Measurements from ENCODE around the gene B3GAT2. TPM values are rescaled to one million over a fixed set of nuclear protein-coding genes. Genes with fewer than 3 reads are reported as not detected.

The B3GAT2 gene
- total RNA-seq, 4 donors from 2014 or later, result not detected

GRCh38 chr6:70842541-70842940 lies 114.3 kb downstream of the B3GAT2 start:
- no peaks in the 10 kb centered on the region for H3K36me3 ChIP-seq
- no peaks in the 10 kb centered on the region for H3K9me3 ChIP-seq
- intact Hi-C loops (cut with DNase I), result no loop called here
- H3K4me3 ChIP-seq (replicated peaks in 1 of 3), result no peak overlapping the region
- no peaks in the 10 kb centered on the region for H3K27me3 ChIP-seq
- H3K27ac ChIP-seq, result no peak overlapping the region
- no peaks in the 10 kb centered on the region for H3K4me1 ChIP-seq
- no peak for DNase-seq
- TF ChIP-seq POLR2A (IDR thresholded peaks at IDR 0.05), result no peak
- no peak for TF ChIP-seq CTCF (IDR thresholded peaks at IDR 0.05)
- 93 to 95% methylated on average over 8 of the region's 8 CpGs for WGBS, 2 donors

- no peak overlapping the region for H3K4me3 ChIP-seq (replicated peaks in 1 of 3)
- no peaks in the 10 kb centered on the region for H3K4me1 ChIP-seq
- H3K27me3 ChIP-seq, result no peaks in the 10 kb centered on the region
- no peaks in the 10 kb centered on the region for H3K9me3 ChIP-seq
- TF ChIP-seq CTCF (IDR thresholded peaks at IDR 0.05), result no peak
- no peak for TF ChIP-seq POLR2A (IDR thresholded peaks at IDR 0.05)
- WGBS, 2 donors, result 93 to 94% methylated on average over 8 of the region's 8 CpGs
- intact Hi-C loops (cut with DNase I), result no loop called here
- H3K27ac ChIP-seq, result no peak overlapping the region
- no peak for DNase-seq
- no peaks in the 10 kb centered on the region for H3K36me3 ChIP-seq
These were observed 115.7 kb downstream of the B3GAT2 start for GRCh38 chr6:70841112-70841511.

- H3K4me3 ChIP-seq (replicated peaks in 1 of 3), result no peak overlapping the region
- H3K4me1 ChIP-seq, result no peaks in the 10 kb centered on the region
- H3K9me3 ChIP-seq, result no peaks in the 10 kb centered on the region
- no peaks in the 10 kb centered on the region for H3K36me3 ChIP-seq
- no peak overlapping the region for H3K27ac ChIP-seq
- DNase-seq, result no peak
- no peaks in the 10 kb centered on the region for H3K27me3 ChIP-seq
- TF ChIP-seq POLR2A (IDR thresholded peaks at IDR 0.05), result no peak
- intact Hi-C loops (cut with DNase I), result no loop called here
- WGBS, 2 donors, result 93 to 94% methylated on average over 7 of the region's 7 CpGs
These were observed 117.3 kb downstream of the B3GAT2 start for GRCh38 chr6:70839286-70840266.

GRCh38 chr6:70838907-70839285 lies 118.0 kb downstream of the B3GAT2 start:
- WGBS, 2 donors, result 93 to 95% methylated on average over 2 of the region's 2 CpGs
- Histone ChIP-seq H3K36me3 (no peaks in the 10 kb centered on the region), H3K27me3 (no peaks in the 10 kb centered on the region), H3K4me3 (replicated peaks in 1 of 3) (no peak overlapping the region), H3K9me3 (no peaks in the 10 kb centered on the region), H3K27ac (no peak overlapping the region), H3K4me1 (no peaks in the 10 kb centered on the region)
- intact Hi-C loops (cut with DNase I), result no loop called here
- TF ChIP-seq POLR2A (IDR thresholded peaks at IDR 0.05) (no peak), CTCF (IDR thresholded peaks at IDR 0.05) (no peak)
- no peak for DNase-seq

GRCh38 chr6:70834520-70834919 lies 122.3 kb downstream of the B3GAT2 start:
- DNase-seq, result no peak
- TF ChIP-seq POLR2A (IDR thresholded peaks at IDR 0.05), result no peak
- TF ChIP-seq CTCF (IDR thresholded peaks at IDR 0.05), result no peak
- H3K27me3 ChIP-seq, result no peaks in the 10 kb centered on the region
- no peaks in the 10 kb centered on the region for H3K9me3 ChIP-seq
- H3K4me3 ChIP-seq (replicated peaks in 1 of 3), result no peak overlapping the region
- no peaks in the 10 kb centered on the region for H3K4me1 ChIP-seq
- intact Hi-C loops (cut with DNase I), result no loop called here
- H3K27ac ChIP-seq, result no peak overlapping the region
- 80 to 82% methylated on average over 2 of the region's 2 CpGs for WGBS, 2 donors
- no peaks in the 10 kb centered on the region for H3K36me3 ChIP-seq
